GM18526 (cell line): ENCODE results near the gene RABEP2.

Experiments
- POLR2A ChIP-seq: IDR thresholded peaks from 3 replicates; pipeline ENCODE4 v1.6.1; 2011; ENCODE audit not compliant: insufficient read length; ENCODE audit errors: extremely low read depth

The RABEP2 gene

GRCh38 chr16:28876019-28876659 is 48.9 kb downstream of the RABEP2 start:
- TF ChIP-seq POLR2A: no peak

- no peak for TF ChIP-seq POLR2A
These were observed 49.7 kb downstream of the RABEP2 start for GRCh38 chr16:28875134-28876018.

- no peak for TF ChIP-seq POLR2A
These were observed 50.6 kb downstream of the RABEP2 start for GRCh38 chr16:28874406-28874805.

GRCh38 chr16:28873543-28874201 is 51.4 kb downstream of the RABEP2 start:
- TF ChIP-seq POLR2A: no peak

GRCh38 chr16:28872952-28873351 is 52.1 kb downstream of the RABEP2 start:
- no peak for TF ChIP-seq POLR2A

- TF ChIP-seq POLR2A: no peak
These were observed 55.8 kb downstream of the RABEP2 start for GRCh38 chr16:28869201-28869600.

- no peak for TF ChIP-seq POLR2A
These were observed 57.8 kb downstream of the RABEP2 start for GRCh38 chr16:28867241-28867640.

GRCh38 chr16:28866454-28866804 is 58.6 kb downstream of the RABEP2 start:
- TF ChIP-seq POLR2A: no peak

GRCh38 chr16:28865722-28866453 is 59.1 kb downstream of the RABEP2 start:
- no peak for TF ChIP-seq POLR2A

GRCh38 chr16:28865001-28865688 is 59.9 kb downstream of the RABEP2 start:
- TF ChIP-seq POLR2A: no peak

GRCh38 chr16:28863929-28864793 is 60.9 kb downstream of the RABEP2 start:
- TF ChIP-seq POLR2A: no peak

GRCh38 chr16:28859326-28859725 is 65.7 kb downstream of the RABEP2 start:
- no peak for TF ChIP-seq POLR2A

- no peak for TF ChIP-seq POLR2A
These were observed 66.6 kb downstream of the RABEP2 start for GRCh38 chr16:28858421-28858820.
